HG03520 (cell line): Measurements from ENCODE around the gene ATP11A.

Experiments used
- ATAC-seq: cut with Tn5 transposase; IDR thresholded peaks from one replicate; pipeline ENCODE4 v1.9.1; 2021; ENCODE audit warnings: mild to moderate bottlenecking, moderate library complexity; ENCODE audit not compliant: unreplicated experiment

ATP11A gene

GRCh38 chr13:112917056-112917664 lies 227.3 kb downstream of the ATP11A start:
- no peak for ATAC-seq

DNA sequence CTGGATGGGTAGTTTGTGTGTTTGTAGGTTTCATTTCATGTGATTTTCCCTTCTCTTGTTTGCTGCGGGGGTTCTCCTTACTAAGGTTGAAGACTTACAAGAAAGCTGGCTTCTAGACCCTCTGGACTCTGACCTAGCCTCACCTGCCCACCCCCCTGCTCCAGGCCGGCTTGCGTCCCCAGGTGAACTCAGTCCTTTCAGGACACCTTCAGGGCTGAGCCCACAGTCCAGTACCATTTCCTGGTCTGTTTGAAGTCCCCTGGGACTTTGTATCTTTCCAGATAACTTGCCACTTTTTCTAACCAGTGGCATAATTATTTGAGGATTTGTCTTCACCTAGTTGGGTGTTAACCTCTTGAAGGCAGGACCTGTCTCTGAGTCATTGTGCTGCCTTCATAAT lies 227.9 kb downstream of the ATP11A start:
- no peak for ATAC-seq

GRCh38 chr13:112918266-112918665 lies 228.4 kb downstream of the ATP11A start:
- ATAC-seq, result no peak

- ATAC-seq, result no peak
Measured at GRCh38 chr13:112918746-112919145, 228.9 kb downstream of the ATP11A start.

- ATAC-seq, result no peak
Measured at GRCh38 chr13:112923962-112924361, 234.1 kb downstream of the ATP11A start.

DNA sequence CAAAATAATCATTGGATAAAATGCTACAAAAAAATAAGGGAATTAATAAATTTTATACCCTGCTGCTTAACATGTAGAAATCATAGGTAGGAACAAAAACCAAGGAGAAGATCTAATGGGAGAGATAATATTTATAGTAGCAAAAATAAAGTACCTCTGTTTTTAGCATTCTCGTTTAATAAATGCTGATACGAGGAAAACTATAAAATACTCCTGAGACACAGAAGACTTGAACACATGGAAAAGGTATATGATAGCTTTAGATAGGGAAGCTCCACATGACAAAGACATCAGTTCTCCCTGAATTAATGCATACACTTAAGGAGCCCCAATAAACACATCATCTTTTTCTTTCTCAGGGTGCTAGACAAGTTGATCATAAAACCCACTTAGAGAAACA lies 234.5 kb downstream of the ATP11A start:
- ATAC-seq, result no peak

- ATAC-seq, result no peak
Measured at GRCh38 chr13:112926003-112926402, 236.2 kb downstream of the ATP11A start.

GRCh38 chr13:112926993-112927392 lies 237.2 kb downstream of the ATP11A start:
- no peak for ATAC-seq

GRCh38 chr13:112928020-112928971 lies 238.5 kb downstream of the ATP11A start:
- no peak for ATAC-seq

DNA sequence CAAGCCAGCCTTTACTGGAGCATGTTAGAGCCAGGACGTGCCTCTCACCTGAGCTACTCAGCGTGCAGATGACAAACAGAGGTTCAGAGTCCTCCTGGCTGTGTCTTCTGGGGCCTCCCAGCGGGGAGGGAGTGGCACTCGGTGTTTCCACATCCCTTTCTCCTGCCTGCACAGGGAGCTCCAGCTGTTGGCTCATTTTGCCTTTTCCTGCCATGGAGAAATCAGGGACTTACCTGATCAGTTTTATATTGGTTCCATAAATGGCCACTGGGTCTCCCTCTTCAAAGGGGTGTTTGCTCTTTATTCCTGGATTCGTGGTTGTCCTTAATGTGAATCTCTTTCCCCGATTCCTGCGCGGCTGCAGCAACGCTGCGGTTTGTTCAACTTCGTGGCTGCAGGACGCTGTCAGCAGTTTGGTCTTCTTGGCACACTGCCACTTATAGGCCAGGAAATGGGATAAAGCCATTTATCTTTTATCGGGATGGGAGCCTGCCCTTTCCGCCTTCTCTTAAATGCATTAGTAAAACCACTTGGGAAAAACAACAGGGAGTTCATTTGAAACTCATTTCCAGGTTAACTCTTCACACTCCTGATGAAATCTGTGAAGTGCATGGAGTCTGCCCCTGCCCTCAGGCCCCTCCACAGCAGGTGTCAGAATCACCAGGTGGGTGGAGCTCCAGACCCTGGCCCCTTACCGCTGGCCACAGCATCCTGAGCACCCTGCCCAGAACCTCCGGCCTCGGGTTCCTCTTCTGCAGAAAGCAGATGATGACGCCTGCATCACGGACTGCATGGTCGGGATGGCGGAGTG lies 239.3 kb downstream of the ATP11A start:
- ATAC-seq, result no peak

- ATAC-seq, result no peak
Measured at GRCh38 chr13:112929783-112930055, 239.9 kb downstream of the ATP11A start.

GRCh38 chr13:112930192-112930591 lies 240.4 kb downstream of the ATP11A start:
- ATAC-seq, result no peak

DNA sequence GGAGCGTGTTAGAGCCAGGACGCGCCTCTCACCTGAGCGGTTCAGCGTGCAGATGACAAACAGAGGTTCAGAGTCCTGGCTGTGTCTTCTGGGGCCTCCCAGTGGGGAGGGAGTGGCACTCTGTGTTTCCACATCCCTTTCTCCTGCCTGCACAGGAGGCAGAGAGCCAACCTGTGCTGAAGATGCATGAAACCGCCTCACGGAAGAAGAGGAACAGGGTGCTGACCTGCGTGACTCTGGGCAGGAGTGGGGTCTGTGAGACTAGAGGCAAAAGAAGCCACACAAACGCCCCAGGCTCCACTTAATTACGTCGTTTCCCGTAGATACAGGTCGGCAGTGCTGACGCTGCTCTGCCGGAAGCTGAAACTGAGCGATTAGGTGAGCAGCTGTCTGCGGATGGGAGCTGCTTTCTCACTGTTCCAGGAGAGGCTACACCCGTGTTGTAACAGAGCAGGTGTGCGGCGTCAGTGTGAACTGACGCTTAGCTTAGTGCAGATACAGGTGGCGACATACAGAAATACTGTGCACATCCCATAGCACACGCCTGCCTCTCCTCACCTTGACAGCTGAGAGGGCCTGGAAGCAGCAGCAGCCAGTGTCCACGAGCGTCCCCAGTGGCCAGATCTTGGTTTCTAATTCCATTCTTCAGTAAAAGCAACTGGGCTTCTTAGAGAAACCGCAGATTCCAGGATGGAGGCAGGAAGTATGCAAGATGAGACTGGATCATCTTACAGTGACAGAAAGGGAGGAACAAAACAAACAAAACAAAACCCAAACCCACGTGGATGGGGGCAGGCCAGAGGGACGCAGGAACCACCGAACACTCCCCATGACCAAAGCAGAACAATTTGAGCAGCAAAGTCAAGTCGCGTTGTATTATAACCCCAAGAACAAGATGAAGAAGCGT lies 241.4 kb downstream of the ATP11A start:
- no peak for ATAC-seq

DNA sequence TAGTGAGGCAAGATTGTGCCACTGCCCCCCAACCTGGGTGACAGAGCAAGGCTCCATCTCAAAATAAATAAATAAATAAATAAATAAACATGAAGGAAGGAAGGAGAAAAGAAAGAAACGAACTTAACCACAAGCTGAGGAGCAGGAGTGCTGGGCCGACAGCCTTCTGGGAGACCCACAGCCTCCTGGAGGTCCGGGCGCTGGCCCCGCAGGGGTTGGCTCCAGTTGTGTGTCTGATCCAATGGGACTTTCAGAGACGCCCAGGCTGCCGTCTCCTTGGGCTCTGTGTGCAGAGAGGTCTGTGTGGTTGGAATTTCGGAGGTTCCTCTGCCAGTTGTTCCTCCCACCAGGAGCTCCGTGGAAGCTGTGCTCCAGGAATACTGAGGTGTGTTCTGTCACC lies 243.1 kb downstream of the ATP11A start:
- no peak for ATAC-seq

DNA sequence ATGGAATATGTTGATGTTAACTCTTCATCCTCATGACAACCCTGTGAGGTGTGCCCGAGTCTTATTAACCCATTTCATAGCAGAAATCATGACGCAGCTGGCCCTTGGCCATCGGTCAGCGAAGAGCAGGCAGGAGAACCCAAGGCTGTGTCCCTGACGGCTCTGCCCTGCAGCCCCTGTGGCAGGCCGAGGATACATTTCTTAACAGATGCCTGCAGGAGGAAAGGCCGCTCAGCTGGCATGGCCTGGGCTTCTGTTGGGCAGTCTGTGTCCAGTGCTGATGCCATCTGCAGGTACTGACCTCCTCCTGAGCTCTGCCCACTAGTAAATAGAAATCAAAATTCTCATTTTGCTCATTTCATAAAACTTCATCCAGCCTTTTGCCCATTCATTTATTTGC lies 243.8 kb downstream of the ATP11A start:
- ATAC-seq, result no peak

DNA sequence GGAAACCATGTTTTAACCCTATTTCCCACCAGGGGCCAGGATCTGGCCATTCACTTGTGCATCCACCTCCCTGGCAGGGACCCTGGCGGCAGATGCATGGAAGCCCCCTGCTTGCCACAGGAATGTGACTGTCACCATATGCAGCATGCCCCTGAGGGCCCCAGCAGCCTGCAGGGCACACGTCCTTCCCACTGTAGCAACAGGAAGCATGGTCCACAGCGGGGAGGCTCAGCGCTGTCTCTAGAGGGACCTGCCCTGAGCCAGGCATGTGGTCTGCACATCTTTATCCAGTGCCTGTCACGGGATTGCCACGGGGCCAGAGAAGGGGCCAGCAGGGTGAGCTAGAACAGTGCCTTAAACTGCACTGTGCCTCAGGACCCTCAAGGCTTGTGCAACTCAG lies 244.2 kb downstream of the ATP11A start:
- no peak for ATAC-seq
